ENCODE results near the gene GRID1. TPM values are rescaled to one million over a fixed set of nuclear protein-coding genes. Genes with fewer than 3 reads are reported as not detected.

Gene GRID1
- polyA plus RNA-seq, 1 of the 3 experiments (the other 2 are of a cell fraction): 0.13 TPM

GRCh38 chr10:85673270-85673669, 693.3 kb downstream of the GRID1 start:
- Histone ChIP-seq H4K20me1 (ENCODE audit: insufficient read depth) (no peaks in the 10 kb centered on the region), H3K9me2 (no peaks in the 10 kb centered on the region), H3K9ac (no peak overlapping the region), H3K27ac (ENCODE audit: low read depth in 2 of 2, low read length in 1 of 2) (no peak overlapping the region), H3K9me3 (no peaks in the 10 kb centered on the region), H3K27me3 (ENCODE audit: insufficient read depth) (no peaks in the 10 kb centered on the region), H2AFZ (ENCODE audit: low read depth) (no peak overlapping the region), H3K36me3 (replicated peaks in 1 of 2; ENCODE audit: control insufficient read depth in 1 of 2, insufficient read depth in 2 of 2, low read length in 1 of 2) (no peaks in the 10 kb centered on the region), H3K79me2 (ENCODE audit: insufficient read depth) (no peaks in the 10 kb centered on the region), H3K4me2 (no peak overlapping the region), H3F3A (replicated peaks; ENCODE audit: insufficient read depth) (no peaks in the 10 kb centered on the region), H3K4me1 (ENCODE audit: control insufficient read depth in 1 of 2, insufficient read depth in 2 of 2, low read depth in 1 of 2, low read length in 1 of 2) (no peaks in the 10 kb centered on the region), H3K4me3 (ENCODE audit: low read depth in 2 of 2, low read length in 1 of 2) (no peak overlapping the region)
- no peak for DNase-seq
- CTCF ChIA-PET: no interaction called here
- POLR2A ChIA-PET: no interaction called here
- TF ChIP-seq TCF12 (IDR thresholded peaks at IDR 0.05) (no peak), JUND (IDR thresholded peaks at IDR 0.05) (no peak)
- WGBS (ENCODE audit: low lambda C conversion rate): 5% methylated on average over 1 of the region's 1 CpG

GRCh38 chr10:85671530-85671929, 695.1 kb downstream of the GRID1 start:
- no peak for TF ChIP-seq REST (IDR thresholded peaks at IDR 0.05; ENCODE audit: low read depth, low read length)
- TF ChIP-seq SMC3 (IDR thresholded peaks at IDR 0.05; ENCODE audit: low read depth, low read length): no peak
- no peak for TF ChIP-seq CTCF (IDR thresholded peaks at IDR 0.05)
- no peak for TF ChIP-seq FOXM1 (IDR thresholded peaks at IDR 0.05; ENCODE audit: low read depth)
- no peak for TF ChIP-seq TCF12 (IDR thresholded peaks at IDR 0.05)
- no peak for TF ChIP-seq TAF1 (IDR thresholded peaks at IDR 0.05; ENCODE audit: borderline replicate concordance, low read depth, low read length)
- TF ChIP-seq RAD21 (IDR thresholded peaks at IDR 0.05; ENCODE audit: low read length): no peak
- TF ChIP-seq RXRA (IDR thresholded peaks at IDR 0.05; ENCODE audit: borderline replicate concordance, low read depth): no peak
- TF ChIP-seq FOXJ3 (CRISPR knock-in tag; IDR thresholded peaks at IDR 0.05): no peak
- no peak for TF ChIP-seq FOSL2 (IDR thresholded peaks at IDR 0.05; ENCODE audit: borderline replicate concordance, low read depth)
- no peak for TF ChIP-seq POLR2AphosphoS5 (IDR thresholded peaks at IDR 0.05; ENCODE audit: low read depth, low read length)
- TF ChIP-seq SIN3A (IDR thresholded peaks at IDR 0.05; ENCODE audit: borderline replicate concordance, low read depth, low read length): no peak
- TF ChIP-seq MXI1 (IDR thresholded peaks at IDR 0.05; ENCODE audit: low read depth, low read length): no peak
- TF ChIP-seq ZBTB33 (IDR thresholded peaks at IDR 0.05; ENCODE audit: borderline replicate concordance, low read depth): no peak
- no peak for TF ChIP-seq MAX (IDR thresholded peaks at IDR 0.05; ENCODE audit: low read depth)
- no peak for TF ChIP-seq GABPA (IDR thresholded peaks at IDR 0.05; ENCODE audit: low read depth)
- no peak for TF ChIP-seq JUND (IDR thresholded peaks at IDR 0.05)
- no peak for TF ChIP-seq ELF1 (IDR thresholded peaks at IDR 0.05)
- no peak for TF ChIP-seq EZH2phosphoT487 (IDR thresholded peaks at IDR 0.05; ENCODE audit: borderline replicate concordance, low read depth)
- WGBS (ENCODE audit: low lambda C conversion rate): 11% methylated on average over 1 of the region's 1 CpG
- Histone ChIP-seq H3K9ac (no peak overlapping the region), H3K27ac (ENCODE audit: low read depth in 2 of 2, low read length in 1 of 2) (no peak overlapping the region), H2AFZ (ENCODE audit: low read depth) (no peak overlapping the region), H3F3A (replicated peaks; ENCODE audit: insufficient read depth) (no peaks in the 10 kb centered on the region), H3K4me3 (ENCODE audit: low read depth in 2 of 2, low read length in 1 of 2) (no peak overlapping the region), H3K36me3 (replicated peaks in 1 of 2; ENCODE audit: control insufficient read depth in 1 of 2, insufficient read depth in 2 of 2, low read length in 1 of 2) (no peaks in the 10 kb centered on the region), H3K9me3 (no peaks in the 10 kb centered on the region), H3K27me3 (ENCODE audit: insufficient read depth) (no peaks in the 10 kb centered on the region), H3K79me2 (ENCODE audit: insufficient read depth) (no peaks in the 10 kb centered on the region), H3K9me2 (no peaks in the 10 kb centered on the region), H4K20me1 (ENCODE audit: insufficient read depth) (no peaks in the 10 kb centered on the region), H3K4me2 (no peak overlapping the region), H3K4me1 (ENCODE audit: control insufficient read depth in 1 of 2, insufficient read depth in 2 of 2, low read depth in 1 of 2, low read length in 1 of 2) (no peaks in the 10 kb centered on the region)
- DNase-seq: no peak
- POLR2A ChIA-PET: no interaction called here
- CTCF ChIA-PET: no interaction called here
